Upper lobe of right lung (tissue), 1 donor: ENCODE data around the gene PRKCZ. TPM values are rescaled to one million over a fixed set of nuclear protein-coding genes. Genes with fewer than 3 reads are reported as not detected.

Experiments used
- ATAC-seq: fragments of 200-7000 bp; cut with Tn5 transposase; one replicate; pipeline ENCODE4 v1.9.1; 2020; ENCODE audit warnings: mild to moderate bottlenecking, moderate library complexity
- DNase-seq: peaks from one replicate; pipeline ENCODE4 v3.0.0-alpha.2; 2020
- H3K27ac ChIP-seq: fragments of 200-600 bp; one replicate; pipeline ENCODE4 v1.8.0; 2022
- H3K27me3 ChIP-seq: fragments of 200-600 bp; one replicate; pipeline ENCODE4 v1.8.0; 2022; ENCODE audit warnings: mild to moderate bottlenecking
- H3K36me3 ChIP-seq: fragments of 200-600 bp; one replicate; pipeline ENCODE4 v1.8.0; 2022
- H3K4me1 ChIP-seq: fragments of 200-600 bp; one replicate; pipeline ENCODE4 v1.8.0; 2022
- H3K4me3 ChIP-seq: fragments of 200-600 bp; one replicate; pipeline ENCODE4 v1.8.0; 2022; ENCODE audit warnings: mild to moderate bottlenecking
- H3K9me3 ChIP-seq: fragments of 200-600 bp; one replicate; pipeline ENCODE4 v1.8.0; 2022
- CTCF ChIP-seq: fragments of 200-600 bp; IDR thresholded peaks from one replicate; pipeline ENCODE4 v1.8.0; 2022; ENCODE audit warnings: antibody characterized with exemption
- intact Hi-C: fragments of 100-400 bp; cut with DNase I; formaldehyde crosslinking; loops from one replicate; pipeline ENCODE4 v1.11.0; 2022
- total RNA-seq: library from RNA; stranded (reverse); fragmentation: NEBNext Ultra II Directional; extraction: Animal tissue kit (Norgen Biotek cat#: 25700); gene quantifications from one replicate; pipeline ENCODE4 v1.2.1, GENCODE V29; 2021
- donor health status: DM: no; HTN: yes; CAD: no; lungs with severe emphysema.

Gene PRKCZ
- total RNA-seq, 1 donor from 2014 or later, result 121 TPM

GRCh38 chr1:2083666-2084065 lies 33.5 kb downstream of the PRKCZ start:
- intact Hi-C loops, result no loop called here
- Histone ChIP-seq H3K4me1 (no peaks in the 10 kb centered on the region), H3K27me3 (no peaks in the 10 kb centered on the region), H3K4me3 (no peak overlapping the region), H3K9me3 (peaks cover 3% of the 10 kb centered on the region), H3K27ac (no peak overlapping the region), H3K36me3 (no peaks in the 10 kb centered on the region)
- no peak for ATAC-seq
- no peak for TF ChIP-seq CTCF
- no peak for DNase-seq

GRCh38 chr1:2084306-2084705 lies 34.1 kb downstream of the PRKCZ start:
- intact Hi-C loops, result no loop called here
- H3K4me3 ChIP-seq, result no peak overlapping the region
- H3K4me1 ChIP-seq, result no peaks in the 10 kb centered on the region
- no peaks in the 10 kb centered on the region for H3K27me3 ChIP-seq
- no peaks in the 10 kb centered on the region for H3K36me3 ChIP-seq
- no peak for TF ChIP-seq CTCF
- H3K27ac ChIP-seq, result no peak overlapping the region
- no peaks in the 10 kb centered on the region for H3K9me3 ChIP-seq
- DNase-seq (no peak), ATAC-seq (no peak)

- Histone ChIP-seq H3K9me3 (no peaks in the 10 kb centered on the region), H3K27me3 (no peaks in the 10 kb centered on the region), H3K36me3 (no peaks in the 10 kb centered on the region), H3K27ac (no peak overlapping the region), H3K4me3 (no peak overlapping the region), H3K4me1 (no peaks in the 10 kb centered on the region)
- intact Hi-C loops, result no loop called here
- DNase-seq (no peak), ATAC-seq (peak; percentile 47)
- TF ChIP-seq CTCF, result no peak
Measured at GRCh38 chr1:2085080-2085479, 34.9 kb downstream of the PRKCZ start.

GRCh38 chr1:2086446-2087078 lies 36.4 kb downstream of the PRKCZ start:
- H3K9me3 ChIP-seq, result no peaks in the 10 kb centered on the region
- DNase-seq (no peak), ATAC-seq (no peak)
- intact Hi-C loops, result no loop called here
- no peak overlapping the region for H3K27ac ChIP-seq
- no peaks in the 10 kb centered on the region for H3K36me3 ChIP-seq
- H3K4me3 ChIP-seq, result no peak overlapping the region
- no peaks in the 10 kb centered on the region for H3K27me3 ChIP-seq
- no peaks in the 10 kb centered on the region for H3K4me1 ChIP-seq
- no peak for TF ChIP-seq CTCF

GRCh38 chr1:2087766-2088165 lies 37.6 kb downstream of the PRKCZ start:
- no peaks in the 10 kb centered on the region for H3K4me1 ChIP-seq
- no peak for TF ChIP-seq CTCF
- intact Hi-C loops, result no loop called here
- H3K36me3 ChIP-seq, result no peaks in the 10 kb centered on the region
- no peaks in the 10 kb centered on the region for H3K27me3 ChIP-seq
- H3K9me3 ChIP-seq, result no peaks in the 10 kb centered on the region
- ATAC-seq (no peak), DNase-seq (no peak)
- H3K4me3 ChIP-seq, result no peak overlapping the region
- no peak overlapping the region for H3K27ac ChIP-seq

GRCh38 chr1:2088458-2088857 lies 38.2 kb downstream of the PRKCZ start:
- no peaks in the 10 kb centered on the region for H3K9me3 ChIP-seq
- no peaks in the 10 kb centered on the region for H3K27me3 ChIP-seq
- no peak overlapping the region for H3K27ac ChIP-seq
- DNase-seq (no peak), ATAC-seq (no peak)
- no peaks in the 10 kb centered on the region for H3K36me3 ChIP-seq
- TF ChIP-seq CTCF, result no peak
- H3K4me1 ChIP-seq, result no peaks in the 10 kb centered on the region
- H3K4me3 ChIP-seq, result no peak overlapping the region
- intact Hi-C loops, result no loop called here
